Type B pancreatic cell (in vitro differentiated cells): ENCODE data around the gene TOR1B. TPM values are rescaled to one million over a fixed set of nuclear protein-coding genes. Genes with fewer than 3 reads are reported as not detected.

Experiments used
- DNase-seq: peaks from one replicate; pipeline ENCODE4 v3.0.0; 2021; ENCODE audit warnings: mixed read lengths; ENCODE audit not compliant: unreplicated experiment; ENCODE audit errors: extremely low spot score
- H3K27ac Mint-ChIP-seq: 2 replicates; pipeline ENCODE4 v1.8.0; 2021; ENCODE audit warnings: mild to moderate bottlenecking, mixed read lengths
- H3K27me3 Mint-ChIP-seq: 2 replicates; pipeline ENCODE4 v1.8.0; 2021; ENCODE audit warnings: mixed read lengths
- H3K36me3 Mint-ChIP-seq: 2 replicates; pipeline ENCODE4 v1.8.0; 2021; ENCODE audit warnings: mixed read lengths
- H3K4me1 Mint-ChIP-seq: one replicate; pipeline ENCODE4 v1.8.0; 2021; ENCODE audit warnings: mixed read lengths; ENCODE audit not compliant: unreplicated experiment
- H3K4me3 Mint-ChIP-seq: 2 replicates; pipeline ENCODE4 v1.8.0; 2021; ENCODE audit warnings: mild to moderate bottlenecking, mixed read lengths
- H3K9me3 Mint-ChIP-seq: 2 replicates; pipeline ENCODE4 v1.8.0; 2021; ENCODE audit warnings: mixed read lengths
- total RNA-seq: library from RNA; stranded (reverse); gene quantifications from 2 replicates; pipeline ENCODE4 v1.2.1, GENCODE V29; 2021; ENCODE audit warnings: low replicate concordance
- TF ChIP-seq, protein P1 (sequence below): fragments of 200-600 bp; sonication (generic); conservative IDR thresholded peaks from 2 replicates; pipeline ENCODE4 v1.5.0; 2021; ENCODE audit warnings: antibody characterized with exemption, mild to moderate bottlenecking

Gene TOR1B
- total RNA-seq, 1 donor from 2014 or later, result 23.5 TPM

DNA sequence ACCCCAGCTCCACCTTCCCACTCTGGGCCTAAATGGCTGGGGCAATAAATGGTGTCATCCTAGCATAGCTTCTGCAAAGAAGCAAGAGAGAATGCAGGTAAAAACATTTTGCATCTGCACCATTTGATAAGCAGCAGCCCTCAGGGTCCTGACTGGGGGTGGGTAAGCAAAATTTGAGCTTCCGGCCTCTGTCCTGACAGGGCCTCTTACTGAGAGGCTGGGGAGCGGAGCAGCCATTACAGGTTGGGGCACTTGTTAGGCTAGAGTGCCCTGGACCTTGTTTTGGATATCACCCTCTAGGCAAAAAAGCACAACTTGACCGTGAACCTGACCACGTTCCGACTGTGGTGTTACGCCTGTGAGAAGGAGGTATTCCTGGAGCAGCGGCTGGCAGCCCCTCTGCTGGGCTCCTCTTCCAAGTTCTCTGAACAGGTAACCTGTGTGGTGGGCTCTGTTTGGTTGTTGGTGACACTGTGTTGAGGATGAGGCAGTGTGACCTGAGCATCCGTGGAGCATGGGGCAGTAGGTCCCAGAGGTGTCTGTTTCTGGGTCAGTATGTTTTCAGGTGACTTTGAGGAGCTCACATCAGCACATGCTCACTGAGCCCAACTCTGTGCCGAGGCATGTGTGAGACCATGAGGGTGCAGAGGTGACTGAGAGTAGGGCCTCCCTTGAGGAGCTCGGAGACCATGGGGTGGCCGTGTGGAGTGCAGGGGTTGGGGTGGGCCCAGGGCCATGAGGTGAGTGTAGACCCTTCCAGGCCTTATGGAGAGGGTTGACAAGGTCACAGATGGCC lies 55.4 kb downstream of the TOR1B start:
- H3K4me1 Mint-ChIP-seq, result no peaks in the 10 kb centered on the region
- peaks cover 17% of the 10 kb centered on the region for H3K36me3 Mint-ChIP-seq

More for the DNA sequence above, 55.4 kb downstream of the TOR1B start:
- H3K27me3 Mint-ChIP-seq, result no peaks in the 10 kb centered on the region
- no peak overlapping the region for H3K4me3 Mint-ChIP-seq
- DNase-seq, result no peak
- TF ChIP-seq, protein P1, sequence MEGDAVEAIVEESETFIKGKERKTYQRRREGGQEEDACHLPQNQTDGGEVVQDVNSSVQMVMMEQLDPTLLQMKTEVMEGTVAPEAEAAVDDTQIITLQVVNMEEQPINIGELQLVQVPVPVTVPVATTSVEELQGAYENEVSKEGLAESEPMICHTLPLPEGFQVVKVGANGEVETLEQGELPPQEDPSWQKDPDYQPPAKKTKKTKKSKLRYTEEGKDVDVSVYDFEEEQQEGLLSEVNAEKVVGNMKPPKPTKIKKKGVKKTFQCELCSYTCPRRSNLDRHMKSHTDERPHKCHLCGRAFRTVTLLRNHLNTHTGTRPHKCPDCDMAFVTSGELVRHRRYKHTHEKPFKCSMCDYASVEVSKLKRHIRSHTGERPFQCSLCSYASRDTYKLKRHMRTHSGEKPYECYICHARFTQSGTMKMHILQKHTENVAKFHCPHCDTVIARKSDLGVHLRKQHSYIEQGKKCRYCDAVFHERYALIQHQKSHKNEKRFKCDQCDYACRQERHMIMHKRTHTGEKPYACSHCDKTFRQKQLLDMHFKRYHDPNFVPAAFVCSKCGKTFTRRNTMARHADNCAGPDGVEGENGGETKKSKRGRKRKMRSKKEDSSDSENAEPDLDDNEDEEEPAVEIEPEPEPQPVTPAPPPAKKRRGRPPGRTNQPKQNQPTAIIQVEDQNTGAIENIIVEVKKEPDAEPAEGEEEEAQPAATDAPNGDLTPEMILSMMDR, result no peak
- no peaks in the 10 kb centered on the region for H3K9me3 Mint-ChIP-seq
- no peak overlapping the region for H3K27ac Mint-ChIP-seq

Other genes with a start within 250 kb of the TOR1B start
- not detected in 2 replicates for gene C9orf50, start 182.1 kb upstream of the TOR1B start, total RNA-seq
- 31.4 and 33.5 TPM in 2 replicates for gene NTMT1, start 177.0 kb upstream of the TOR1B start, total RNA-seq
- 20.7 and 22.4 TPM in 2 replicates for gene ASB6, start 161.0 kb upstream of the TOR1B start, total RNA-seq
- 0.50 and 20.8 TPM in 2 replicates for gene PRRX2, start 137.5 kb upstream of the TOR1B start, total RNA-seq
- gene PTGES, start 50.1 kb upstream of the TOR1B start, total RNA-seq, result 29.1 and 67.1 TPM in 2 replicates
- gene TOR1A, start 21.0 kb downstream of the TOR1B start, total RNA-seq, result 28.5 and 36.2 TPM in 2 replicates
- gene C9orf78, start 32.1 kb downstream of the TOR1B start, total RNA-seq, result 33.6 and 35.4 TPM in 2 replicates
- gene USP20, start 32.3 kb downstream of the TOR1B start, total RNA-seq, result 37.8 and 39.2 TPM in 2 replicates
- 38.6 and 54.1 TPM in 2 replicates for gene FNBP1, start 240.0 kb downstream of the TOR1B start, total RNA-seq